HG03469 (cell line): ENCODE measurements around the gene SORT1.
"Not testable (repeated sequence)": the region's sequence is repeated elsewhere in the genome, so short reads cannot be mapped to it uniquely, and the experiment has no call there.

Experiments used
- ATAC-seq: cut with Tn5 transposase; IDR thresholded peaks from one replicate; pipeline ENCODE4 v1.9.1; 2021; ENCODE audit warnings: mild to moderate bottlenecking, moderate library complexity, moderate number of reproducible peaks; ENCODE audit not compliant: unreplicated experiment

Gene SORT1

GRCh38 chr1:109350182-109350581, 47.5 kb downstream of the SORT1 start:
- ATAC-seq = no peak

DNA sequence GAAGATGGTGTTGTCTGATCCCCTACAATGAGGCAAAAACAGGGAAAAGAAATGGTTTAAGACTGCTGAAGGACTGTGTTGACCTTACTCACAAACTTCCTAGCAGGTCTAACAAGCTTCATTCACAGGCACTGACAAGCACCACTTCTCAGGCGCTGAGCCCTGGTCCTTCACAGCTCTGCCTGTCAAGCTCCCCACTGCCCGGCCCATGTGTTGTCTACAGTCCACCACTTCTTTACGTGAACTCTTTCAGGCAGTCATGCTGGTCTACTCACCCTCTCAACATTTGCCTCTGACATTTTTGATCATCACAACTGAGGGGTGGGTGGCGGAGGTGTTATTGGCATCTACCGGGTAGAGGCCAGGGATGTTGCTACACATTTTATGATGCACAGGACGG, 50.2 kb downstream of the SORT1 start:
- no peak for ATAC-seq

- ATAC-seq = no peak
Measured at GRCh38 chr1:109341944-109342930, 55.5 kb downstream of the SORT1 start.

DNA sequence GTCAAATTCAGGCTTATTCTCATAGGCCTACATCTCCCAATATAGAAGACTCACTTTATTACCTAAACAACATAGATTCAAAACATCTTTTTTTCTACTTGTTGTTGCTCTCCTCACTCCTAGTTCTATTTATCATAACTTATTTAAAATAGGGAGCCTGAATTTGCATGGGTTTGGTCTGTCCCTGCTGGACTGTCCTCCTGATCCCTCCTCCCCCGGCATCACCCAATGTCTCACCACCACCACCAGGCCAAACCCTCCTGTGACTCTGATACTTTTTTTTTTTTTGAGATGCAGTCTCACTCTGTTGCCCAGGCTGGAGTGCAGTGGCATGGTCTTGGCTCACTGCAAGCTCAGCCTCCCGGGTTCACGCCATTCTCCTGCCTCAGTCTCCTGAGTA, 59.1 kb downstream of the SORT1 start:
- no peak for ATAC-seq

DNA sequence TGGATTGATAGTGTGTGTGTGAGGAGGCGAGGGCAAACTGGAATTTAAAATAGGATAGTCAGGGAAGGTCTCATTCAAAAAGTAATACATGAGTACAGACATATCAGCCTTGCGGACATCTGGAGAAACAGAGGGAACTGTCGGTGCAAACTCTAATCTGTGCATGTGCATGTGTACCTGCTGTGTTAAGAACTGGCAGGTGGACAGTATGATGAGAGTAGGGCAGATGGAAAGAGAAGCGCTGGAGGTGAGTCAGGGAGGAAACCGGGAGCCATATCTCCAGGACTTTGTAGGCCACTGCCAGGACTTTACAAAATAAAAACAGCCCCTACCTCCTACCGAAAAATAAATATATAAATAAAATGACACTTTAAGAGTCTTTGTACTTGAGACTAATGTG, 59.6 kb downstream of the SORT1 start:
- ATAC-seq = no peak

- ATAC-seq = no peak
Measured at GRCh38 chr1:109335091-109335490, 62.6 kb downstream of the SORT1 start.

GRCh38 chr1:109331113-109331512, 66.6 kb downstream of the SORT1 start:
- ATAC-seq = no peak

DNA sequence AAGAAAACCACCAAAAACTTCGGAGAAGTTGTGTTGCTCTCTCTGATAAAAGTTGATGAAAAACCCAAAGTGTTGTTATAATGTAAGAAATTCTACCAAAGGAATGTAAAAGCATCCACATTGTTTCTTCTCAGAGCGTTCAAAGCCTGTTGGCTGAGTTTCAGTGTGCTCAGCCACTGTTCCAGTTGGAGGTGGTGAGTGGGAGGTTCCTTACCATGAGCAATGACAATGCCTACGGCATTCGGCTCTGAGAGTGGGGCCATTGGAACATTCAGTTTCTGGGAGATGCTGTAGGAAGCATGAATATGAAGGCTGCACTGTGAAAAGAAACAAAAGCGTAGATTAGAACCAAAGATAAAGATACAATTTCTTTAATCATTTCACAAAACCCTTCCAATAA, 70.4 kb downstream of the SORT1 start:
- no peak for ATAC-seq

DNA sequence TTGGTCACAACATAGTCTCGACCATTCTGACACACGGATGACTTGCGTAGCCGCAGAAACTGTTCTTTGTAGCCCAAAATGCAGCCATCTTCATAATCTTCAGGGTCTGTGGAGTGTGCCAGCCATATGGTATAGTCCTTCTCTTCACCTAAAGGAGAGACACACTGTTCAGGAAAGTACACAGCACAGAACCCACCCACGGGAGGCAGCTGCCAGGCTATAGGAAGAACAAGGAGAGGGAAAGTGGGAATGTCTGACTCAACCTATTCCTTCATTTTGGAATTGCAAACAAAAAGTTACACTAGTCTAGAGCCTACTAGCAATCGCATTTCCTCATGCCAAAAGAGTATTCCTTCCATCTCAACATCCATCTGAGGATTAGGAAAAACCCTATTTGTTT, 74.7 kb downstream of the SORT1 start:
- no peak for ATAC-seq

DNA sequence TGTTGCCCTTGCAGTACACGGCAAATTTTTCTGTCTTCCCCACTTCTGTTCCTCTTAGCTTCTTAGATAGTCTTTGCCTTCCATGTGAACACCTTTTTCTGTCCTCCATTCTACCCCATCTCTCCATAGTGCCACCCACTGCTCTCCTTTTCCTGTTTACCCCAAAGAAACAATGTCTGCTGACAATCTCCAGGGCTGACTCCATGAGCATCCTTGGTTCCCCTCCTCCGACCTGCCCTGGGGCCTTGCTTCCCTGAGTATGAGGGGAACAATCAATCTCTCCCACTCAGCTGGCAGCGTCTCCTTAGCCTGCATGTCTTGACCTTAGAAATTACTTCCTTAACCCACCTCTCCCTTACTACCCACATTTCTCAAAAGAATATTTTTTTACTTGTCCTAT, 78.6 kb downstream of the SORT1 start:
- no peak for ATAC-seq

DNA sequence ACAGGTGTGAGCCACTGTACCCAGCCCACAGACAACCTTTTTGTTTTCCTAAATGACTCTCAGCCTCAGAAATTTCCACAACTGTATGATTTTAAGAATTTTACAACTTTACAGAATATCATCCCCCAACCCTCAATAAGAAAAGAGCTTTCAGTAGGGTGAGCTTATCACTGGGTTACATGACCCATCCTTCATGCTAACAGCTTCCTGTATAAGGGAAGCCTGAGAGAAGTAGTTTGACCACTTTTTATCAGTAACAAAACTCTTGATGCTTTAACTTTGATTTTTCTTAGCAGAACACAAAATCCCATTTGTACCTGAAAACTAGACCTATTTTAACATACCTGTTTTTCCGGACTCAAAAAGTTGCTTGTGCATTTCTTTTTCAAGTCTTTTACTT, 81.2 kb downstream of the SORT1 start:
- no peak for ATAC-seq

DNA sequence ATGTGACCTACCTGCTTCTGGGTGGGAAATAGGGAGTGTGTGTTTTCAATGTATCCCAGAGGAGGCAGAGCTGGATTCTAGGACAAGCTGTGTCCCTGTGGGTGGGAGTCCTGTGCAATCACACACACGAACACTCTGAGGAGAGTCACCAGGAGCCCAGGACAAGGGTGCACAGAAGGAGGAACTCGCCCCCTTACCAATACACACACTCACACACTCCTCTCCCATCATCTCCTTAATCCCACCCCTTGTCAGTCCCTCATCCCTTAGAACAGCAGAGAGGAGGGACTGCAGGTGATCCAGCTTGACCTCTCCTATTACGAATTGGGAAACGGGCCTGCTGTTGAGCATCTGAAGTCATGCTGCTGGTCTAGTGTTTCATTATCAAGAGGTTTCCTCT, 82.4 kb downstream of the SORT1 start:
- no peak for ATAC-seq

DNA sequence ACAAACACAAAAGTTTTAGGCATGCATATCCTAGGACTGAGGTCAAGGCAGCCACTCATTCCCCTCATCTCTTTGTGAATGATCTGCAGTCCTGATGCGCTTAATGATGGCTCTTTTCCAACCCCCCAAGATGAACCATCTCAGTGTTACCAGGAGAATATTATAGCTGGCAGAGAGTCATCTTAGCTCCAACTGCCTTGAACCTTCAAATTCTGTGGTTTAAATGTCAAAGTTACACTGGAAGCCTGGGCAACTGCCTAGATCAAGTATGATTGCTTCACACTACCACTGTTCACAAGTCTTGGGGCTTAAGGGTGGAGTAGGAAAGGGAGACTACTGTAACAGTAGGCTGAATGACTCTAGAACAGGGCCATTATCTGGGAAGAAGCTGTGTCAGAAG, 82.9 kb downstream of the SORT1 start:
- ATAC-seq = no peak

DNA sequence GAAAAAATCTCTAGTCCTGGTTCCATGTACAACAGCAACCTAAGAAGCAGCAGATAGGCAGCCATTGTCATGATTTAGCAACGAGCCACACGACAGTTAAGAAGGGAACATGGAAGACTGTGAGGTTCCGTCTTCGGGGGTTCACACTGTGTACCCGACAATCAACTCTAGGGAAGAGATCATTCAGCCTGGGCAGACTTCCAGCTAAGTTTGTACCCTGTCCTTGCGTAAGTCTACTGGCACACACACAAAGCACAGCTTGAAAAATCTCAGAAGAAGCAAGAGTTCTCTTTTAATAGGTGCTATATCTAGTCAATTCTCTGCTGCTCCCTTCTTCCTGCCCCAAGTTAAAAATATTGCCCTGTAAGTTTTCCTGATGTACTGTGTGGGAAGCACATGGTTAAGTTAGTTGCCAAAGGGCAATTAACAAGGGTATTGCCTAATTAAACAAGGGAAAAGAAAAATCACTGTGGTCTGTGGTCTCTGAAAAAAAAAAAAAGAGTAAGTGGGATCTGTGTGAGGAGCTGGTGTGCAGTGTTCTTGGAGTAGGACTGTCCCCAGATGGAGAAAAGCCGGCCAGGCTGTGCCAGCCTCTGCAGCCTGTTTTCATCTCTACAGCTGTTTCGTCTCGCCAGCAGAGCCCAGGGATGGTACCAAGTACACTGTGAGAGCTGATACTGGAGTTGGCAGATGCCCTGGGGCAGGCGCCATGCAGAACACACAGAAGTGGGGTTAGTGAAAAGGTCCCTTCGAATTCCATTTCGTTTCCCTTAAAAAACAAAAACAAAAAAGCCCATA, 84.5 kb downstream of the SORT1 start:
- no peak for ATAC-seq

DNA sequence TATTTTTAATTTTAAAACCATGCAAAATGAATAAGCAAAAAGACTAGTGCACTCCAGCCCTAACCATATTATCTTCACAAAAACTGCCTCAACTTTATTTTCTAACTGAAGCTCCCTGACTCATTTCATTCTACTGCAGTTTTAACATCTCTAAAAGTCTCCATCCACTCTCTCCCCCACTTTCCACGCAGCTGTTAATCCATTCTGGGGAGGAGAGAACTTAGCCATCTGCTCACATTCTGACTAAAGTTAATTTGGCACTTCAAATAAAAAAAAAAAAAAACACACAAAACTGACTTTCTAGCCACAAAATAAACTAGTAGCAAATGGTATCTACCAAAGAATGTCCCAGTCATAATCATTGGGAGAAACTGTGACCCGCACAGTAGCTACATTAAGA, 85.5 kb downstream of the SORT1 start:
- no peak for ATAC-seq

DNA sequence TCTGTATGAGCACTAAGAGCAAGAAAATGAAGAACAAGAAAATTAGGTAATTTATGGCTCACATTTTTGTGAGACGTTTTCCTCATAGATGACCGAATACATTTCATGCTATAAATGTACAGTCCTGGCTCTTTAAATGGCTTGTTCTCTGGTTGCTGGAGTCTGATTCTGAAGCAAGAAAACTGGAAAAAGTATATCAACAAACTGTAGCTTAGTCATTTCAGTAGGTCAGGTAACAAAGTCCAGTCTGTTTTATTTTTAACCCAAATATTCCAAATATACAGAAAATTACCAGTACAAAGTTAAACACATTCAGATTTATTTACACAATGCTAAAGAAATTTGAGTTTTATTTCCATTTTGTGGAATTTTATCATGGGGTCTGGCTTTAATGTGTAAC, 88.4 kb downstream of the SORT1 start:
- ATAC-seq = no peak

DNA sequence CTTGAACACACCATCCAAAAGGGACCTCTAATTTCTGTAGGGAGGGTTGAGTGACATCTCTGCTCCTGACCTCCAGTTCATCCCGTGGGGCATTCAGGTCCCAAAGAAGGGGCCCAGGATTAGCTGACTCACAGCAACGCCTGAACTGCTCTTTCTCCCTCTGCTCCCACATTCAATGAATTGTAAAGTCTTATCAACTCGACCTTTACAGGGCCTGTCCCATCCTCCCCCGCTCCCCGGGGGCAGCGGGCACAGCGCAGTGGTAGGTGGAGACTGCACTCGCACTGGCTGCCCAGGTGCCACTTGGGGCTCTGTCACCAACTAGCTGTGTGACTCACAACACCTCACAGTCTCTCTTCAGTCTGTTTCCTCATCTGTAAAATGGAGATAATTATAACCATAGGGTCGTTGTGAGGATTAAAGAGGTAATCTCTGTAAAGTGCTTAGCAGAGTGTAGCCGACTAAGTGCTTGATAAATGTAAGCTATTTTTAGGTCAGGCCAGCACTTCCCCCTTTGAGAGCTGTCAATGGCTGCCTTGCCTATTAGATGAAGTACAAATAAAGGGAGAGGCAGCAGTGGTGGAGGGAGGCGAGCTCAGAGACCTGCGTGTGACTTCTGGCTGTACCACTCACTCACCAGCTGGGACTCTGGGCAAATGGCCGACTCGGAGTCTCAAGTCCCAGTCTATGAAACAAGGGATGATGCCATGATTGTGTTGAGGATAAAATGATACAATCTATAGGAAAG, 90.3 kb downstream of the SORT1 start:
- no peak for ATAC-seq

DNA sequence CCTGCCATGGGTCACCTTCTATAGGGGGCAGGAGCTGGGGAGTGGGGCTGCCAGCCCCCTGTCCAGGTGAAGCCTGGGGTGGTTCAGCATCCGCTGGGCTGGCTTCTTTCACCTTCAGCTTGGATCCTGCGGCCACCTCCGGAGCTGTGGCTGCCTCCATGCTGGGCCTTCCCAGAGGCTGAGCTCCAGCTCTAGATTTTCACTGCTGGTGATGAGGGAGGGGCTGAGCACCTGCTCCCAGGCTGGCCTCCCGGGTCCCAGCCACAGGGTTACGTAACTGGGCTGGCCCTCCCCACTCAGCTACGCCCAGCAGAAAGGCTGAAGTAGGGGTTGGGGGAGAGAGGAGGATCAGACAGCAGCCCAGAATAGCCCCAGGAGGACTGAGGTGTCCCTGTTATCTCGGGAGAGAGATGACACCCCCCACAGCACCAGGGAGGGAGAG, 90.9 kb downstream of the SORT1 start, which contains the start of gene MYBPHL:
MYBPHL (minus strand) TSS at position 180 of the 442 bp plus-strand sequence; CDS start at position 160, 20 bp downstream.
- no peak for ATAC-seq

- not testable (repeated sequence) for ATAC-seq
Measured at GRCh38 chr1:109305991-109306390, 91.7 kb downstream of the SORT1 start.

DNA sequence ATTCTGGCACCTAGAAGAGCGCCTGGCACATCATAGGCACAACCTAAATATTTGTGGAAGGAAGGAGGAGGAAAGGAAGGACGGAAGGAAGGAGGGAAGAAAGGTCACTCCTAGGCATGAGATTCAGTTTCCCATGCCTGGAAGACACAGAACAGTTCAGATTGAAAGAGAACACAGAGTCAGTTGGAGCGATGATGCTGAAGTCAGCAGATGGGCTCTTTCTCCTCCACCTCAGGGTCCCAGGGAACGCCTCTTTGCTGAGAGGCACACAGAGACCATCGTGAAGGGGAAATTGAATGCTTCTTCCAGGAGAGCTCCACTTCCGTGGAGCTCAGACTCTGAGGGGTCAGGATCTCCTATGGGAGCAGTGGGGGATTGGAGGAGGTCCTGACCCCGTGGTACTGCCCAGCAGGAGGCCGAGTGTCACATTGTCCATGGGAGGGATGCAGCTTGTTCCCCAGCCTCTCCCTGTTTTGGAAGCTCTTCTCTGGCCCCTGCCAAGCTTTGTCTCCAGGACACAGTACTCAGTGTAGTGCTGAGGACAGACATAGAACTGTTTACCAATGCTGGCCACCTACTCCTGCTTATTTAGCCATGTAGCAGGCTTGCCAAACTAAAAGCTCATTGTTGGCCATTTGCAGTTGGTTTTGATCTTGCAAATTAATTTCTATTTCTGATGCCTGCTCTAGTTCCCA, 93.3 kb downstream of the SORT1 start:
- no peak for ATAC-seq
